ENCODE results near the gene SLC6A2. TPM values are rescaled to one million over a fixed set of nuclear protein-coding genes. Genes with fewer than 3 reads are reported as not detected.

The SLC6A2 gene
- total RNA-seq, 4 donors from 2014 or later: 0.65 to 1.7 (median 1.3) TPM; not detected in 1

- no peak for TF ChIP-seq CTCF (IDR thresholded peaks at IDR 0.05; ENCODE audit: low read depth)
Measured at GRCh38 chr16:55640701-55641327, 15.0 kb upstream of the SLC6A2 start.

GRCh38 chr16:55641430-55642056 is 14.2 kb upstream of the SLC6A2 start:
- no peak for TF ChIP-seq CTCF (IDR thresholded peaks at IDR 0.05; ENCODE audit: low read depth)

- no peak for TF ChIP-seq CTCF (IDR thresholded peaks at IDR 0.05; ENCODE audit: low read depth)
Measured at GRCh38 chr16:55642611-55643010, 13.2 kb upstream of the SLC6A2 start.

GRCh38 chr16:55643161-55643970 is 12.4 kb upstream of the SLC6A2 start:
- no peak for TF ChIP-seq CTCF (IDR thresholded peaks at IDR 0.05; ENCODE audit: low read depth)

- TF ChIP-seq CTCF (IDR thresholded peaks at IDR 0.05; ENCODE audit: low read depth): no peak
Measured at GRCh38 chr16:55645986-55646385, 9.8 kb upstream of the SLC6A2 start.

GRCh38 chr16:55647343-55647742 is 8.4 kb upstream of the SLC6A2 start:
- no peak for TF ChIP-seq CTCF (IDR thresholded peaks at IDR 0.05; ENCODE audit: low read depth)

- TF ChIP-seq CTCF (IDR thresholded peaks at IDR 0.05; ENCODE audit: low read depth): no peak
Measured at GRCh38 chr16:55647798-55648197, 8.0 kb upstream of the SLC6A2 start.

Measured in subcutaneous adipose tissue (tissue), 4 donors.